Measurements from ENCODE around the gene CHD6.

DNA sequence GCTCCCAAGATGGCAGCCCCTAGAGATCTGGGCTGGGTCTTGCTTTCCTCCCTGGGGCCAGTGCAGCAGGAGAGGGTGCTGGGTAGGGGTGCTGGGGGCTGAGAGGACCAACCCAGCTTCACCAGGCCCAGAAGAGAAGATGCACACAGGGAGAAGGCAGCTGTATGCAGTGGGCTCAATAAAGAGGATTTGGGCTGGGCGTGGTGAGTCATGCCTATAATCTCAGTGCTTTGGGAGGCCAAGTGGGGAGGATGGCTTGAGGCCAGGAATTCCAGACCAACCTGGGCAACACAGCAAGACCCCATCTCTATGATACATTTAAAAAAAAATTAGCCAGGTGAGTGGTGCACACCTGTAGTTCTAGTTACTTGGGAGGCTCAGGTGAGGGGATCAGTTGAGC lies 225.9 kb downstream of the CHD6 start:
- TF ChIP-seq POLR2A (IDR thresholded peaks at IDR 0.05) = no peak
- TF ChIP-seq, protein P1, sequence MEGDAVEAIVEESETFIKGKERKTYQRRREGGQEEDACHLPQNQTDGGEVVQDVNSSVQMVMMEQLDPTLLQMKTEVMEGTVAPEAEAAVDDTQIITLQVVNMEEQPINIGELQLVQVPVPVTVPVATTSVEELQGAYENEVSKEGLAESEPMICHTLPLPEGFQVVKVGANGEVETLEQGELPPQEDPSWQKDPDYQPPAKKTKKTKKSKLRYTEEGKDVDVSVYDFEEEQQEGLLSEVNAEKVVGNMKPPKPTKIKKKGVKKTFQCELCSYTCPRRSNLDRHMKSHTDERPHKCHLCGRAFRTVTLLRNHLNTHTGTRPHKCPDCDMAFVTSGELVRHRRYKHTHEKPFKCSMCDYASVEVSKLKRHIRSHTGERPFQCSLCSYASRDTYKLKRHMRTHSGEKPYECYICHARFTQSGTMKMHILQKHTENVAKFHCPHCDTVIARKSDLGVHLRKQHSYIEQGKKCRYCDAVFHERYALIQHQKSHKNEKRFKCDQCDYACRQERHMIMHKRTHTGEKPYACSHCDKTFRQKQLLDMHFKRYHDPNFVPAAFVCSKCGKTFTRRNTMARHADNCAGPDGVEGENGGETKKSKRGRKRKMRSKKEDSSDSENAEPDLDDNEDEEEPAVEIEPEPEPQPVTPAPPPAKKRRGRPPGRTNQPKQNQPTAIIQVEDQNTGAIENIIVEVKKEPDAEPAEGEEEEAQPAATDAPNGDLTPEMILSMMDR (IDR thresholded peaks at IDR 0.05) = no peak

Data from heart left ventricle (tissue), 13 donors.